ENCODE results near the gene UNC5A.

Gene UNC5A

DNA sequence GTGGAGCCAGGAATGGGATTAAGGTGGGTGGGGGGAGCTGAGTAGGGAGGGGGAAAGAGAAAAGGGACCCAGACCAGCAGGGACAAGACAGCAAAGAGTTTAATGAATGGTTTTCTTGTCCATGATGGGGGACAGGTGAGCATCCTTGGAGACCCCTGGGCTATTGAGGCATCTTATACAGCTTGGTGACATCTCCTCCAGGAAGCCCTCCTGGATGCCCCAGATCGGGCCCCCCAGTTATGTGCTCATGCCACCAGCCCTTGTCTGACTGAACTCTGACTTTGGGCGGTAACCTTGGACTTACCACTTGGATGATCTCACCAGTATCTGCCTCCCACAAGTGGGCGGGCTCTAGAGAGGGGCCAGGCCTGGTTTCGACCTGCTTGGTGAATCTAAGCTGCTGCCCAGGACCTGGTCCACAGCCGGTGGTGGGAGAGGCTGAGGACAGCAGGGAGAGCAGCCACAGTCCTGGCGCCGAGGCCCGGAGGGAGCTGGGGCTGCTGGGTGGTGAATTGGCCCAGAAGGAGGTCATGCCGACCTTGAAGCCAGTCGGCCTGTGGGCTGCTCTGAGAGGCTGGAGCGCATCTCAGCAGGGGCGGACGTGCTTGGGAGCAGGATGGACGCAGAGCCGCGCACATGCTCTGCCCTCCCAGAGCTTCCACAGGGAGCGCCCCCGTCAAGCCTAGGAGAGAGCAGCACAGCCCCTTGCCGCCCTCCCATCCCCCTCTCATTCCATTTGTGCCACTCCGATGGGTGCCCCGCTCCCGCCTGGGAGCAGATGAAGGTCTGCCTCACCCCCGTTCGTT, 36.2 kb downstream of the UNC5A start:
- DNase-seq, result no peak

DNA sequence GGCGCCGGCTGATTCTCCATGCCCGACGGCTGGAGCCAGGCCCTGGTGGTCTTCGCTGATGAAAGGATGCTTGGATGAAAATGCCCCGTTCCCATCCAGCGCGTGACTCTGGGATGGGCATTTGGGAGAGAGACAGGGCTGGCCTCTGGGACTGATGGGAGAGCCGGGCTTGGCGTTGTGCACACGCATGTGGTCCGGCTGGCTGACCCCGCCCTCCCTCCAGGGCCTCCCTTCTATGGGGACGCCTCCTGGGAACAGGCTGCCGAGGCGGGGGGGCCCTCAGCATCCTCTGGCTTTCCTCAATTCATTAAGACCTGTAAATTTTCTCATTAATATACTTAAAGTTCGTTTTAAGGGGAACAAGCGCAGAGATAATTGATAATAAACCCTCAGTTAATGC, 36.8 kb downstream of the UNC5A start:
- DNase-seq, result no peak

DNA sequence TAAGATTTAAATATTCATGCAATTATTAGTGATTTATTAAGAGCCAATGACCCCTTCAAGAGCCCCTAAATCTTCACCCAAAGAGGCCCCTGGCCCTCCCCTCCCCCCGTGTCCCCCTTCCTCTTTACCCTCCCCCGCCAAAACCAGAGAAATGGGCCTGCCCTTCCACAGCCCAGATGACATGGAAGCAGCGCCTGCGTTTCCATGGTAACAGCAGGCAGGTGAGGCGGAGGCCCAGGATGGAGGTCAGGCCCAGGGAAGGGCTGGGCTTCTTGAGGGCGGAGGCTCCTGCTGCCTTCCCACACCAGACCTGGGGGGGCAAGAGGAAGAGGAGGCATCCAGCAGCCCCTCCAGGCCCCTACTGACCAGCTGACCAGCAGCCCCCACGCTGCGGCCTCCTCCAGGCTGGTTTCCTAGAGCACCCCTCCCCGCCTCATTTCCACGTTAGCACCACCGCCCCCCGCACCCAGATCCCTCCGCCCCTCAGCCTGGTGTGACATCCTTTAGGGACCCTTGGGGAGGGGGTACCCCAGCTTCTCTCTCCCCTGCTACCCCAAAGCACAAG, 37.4 kb downstream of the UNC5A start:
- DNase-seq, result no peak

GRCh38 chr5:176848651-176849050, 38.3 kb downstream of the UNC5A start:
- no peak for DNase-seq

DNA sequence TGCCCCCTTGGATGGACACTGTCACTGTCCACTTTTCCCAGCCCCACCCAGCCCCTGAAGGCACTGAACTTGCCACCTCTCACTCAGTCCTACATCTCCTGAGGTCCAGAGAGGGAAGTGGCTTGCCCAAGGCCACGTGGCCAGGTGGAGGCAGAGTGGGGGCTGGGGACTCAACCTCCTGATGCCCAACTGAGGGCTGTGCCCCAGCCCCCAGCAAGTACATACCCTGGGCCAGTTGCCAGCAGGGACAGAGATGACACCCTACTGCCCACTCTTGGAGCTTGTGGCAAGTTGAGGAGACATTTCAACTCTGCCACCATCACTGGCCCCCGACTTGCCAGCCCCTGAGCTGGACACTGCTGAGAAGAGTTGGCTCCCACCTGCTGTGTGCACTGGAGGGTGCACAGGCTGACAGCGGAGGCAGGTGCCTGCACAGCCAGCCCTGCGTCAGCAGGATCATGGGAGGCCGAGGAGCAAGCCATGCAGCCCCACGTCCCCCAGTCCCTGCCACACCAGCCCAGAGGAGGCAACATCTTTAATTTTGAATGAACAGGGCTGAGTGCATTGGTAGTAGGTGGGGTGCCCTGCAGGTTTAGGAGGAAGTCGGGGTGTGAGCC, 39.4 kb downstream of the UNC5A start:
- DNase-seq, result no peak

DNA sequence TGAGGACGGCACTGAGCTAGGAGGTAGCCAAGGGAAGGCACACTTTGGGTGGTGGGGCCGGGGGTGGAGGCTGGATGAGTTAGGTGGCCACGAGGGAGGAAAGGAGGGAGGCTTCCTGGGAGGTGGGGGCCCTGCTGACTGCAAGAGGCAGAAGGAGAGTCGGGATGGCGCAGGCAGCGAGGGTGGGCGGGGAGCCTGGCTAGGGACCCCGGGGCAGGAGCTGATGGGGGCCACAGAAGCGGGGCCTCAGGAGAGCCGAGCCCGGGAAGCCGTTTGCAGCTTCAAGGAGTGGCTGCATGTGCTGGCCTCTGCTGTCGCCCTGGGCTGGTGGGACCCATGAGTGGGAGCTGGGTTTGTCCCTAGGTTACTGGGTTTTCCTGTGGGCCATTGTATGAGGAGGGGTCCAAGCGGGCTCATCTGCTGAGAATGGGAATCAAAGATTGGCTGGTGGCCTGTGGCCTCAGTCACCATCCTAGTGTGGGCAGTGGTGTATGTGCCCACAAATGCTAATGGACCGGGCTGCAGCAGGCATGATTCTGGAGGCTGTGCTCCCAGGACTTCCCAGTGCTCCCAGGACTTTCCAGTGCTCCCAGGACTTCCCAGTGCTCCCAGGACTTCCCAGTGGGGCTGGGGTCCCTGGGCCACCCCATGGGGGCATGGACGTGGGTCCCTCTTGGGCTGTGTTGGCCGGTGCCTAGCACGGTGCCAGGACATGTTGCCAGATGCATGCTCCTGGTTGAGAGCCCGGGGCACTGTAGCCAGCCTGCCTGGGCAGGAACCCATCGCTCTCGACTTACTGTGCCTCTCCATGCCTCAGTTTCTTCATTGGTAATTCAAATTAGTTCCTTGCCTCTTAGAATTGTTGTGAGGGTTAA, 40.2 kb downstream of the UNC5A start:
- no peak for DNase-seq

DNA sequence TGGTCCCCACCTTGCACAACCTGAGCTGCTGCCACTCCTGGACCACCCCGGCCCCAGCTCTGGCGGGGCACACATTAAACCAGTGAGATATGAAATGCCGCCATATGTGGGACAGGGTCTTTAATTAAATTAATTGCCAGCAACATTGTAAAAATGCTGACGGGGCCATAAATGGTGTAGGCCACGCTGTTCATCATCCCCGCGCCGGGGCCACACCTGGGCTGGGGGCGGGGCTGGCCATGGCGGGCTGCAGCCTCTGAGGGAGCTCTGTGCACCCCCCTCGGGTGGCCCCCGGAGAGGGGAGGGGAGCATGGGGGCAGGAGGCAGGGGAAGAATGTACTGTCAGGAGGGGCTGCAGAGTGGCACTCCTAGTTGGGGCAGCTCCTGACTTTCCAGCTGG, 41.0 kb downstream of the UNC5A start:
- DNase-seq, result no peak

DNA sequence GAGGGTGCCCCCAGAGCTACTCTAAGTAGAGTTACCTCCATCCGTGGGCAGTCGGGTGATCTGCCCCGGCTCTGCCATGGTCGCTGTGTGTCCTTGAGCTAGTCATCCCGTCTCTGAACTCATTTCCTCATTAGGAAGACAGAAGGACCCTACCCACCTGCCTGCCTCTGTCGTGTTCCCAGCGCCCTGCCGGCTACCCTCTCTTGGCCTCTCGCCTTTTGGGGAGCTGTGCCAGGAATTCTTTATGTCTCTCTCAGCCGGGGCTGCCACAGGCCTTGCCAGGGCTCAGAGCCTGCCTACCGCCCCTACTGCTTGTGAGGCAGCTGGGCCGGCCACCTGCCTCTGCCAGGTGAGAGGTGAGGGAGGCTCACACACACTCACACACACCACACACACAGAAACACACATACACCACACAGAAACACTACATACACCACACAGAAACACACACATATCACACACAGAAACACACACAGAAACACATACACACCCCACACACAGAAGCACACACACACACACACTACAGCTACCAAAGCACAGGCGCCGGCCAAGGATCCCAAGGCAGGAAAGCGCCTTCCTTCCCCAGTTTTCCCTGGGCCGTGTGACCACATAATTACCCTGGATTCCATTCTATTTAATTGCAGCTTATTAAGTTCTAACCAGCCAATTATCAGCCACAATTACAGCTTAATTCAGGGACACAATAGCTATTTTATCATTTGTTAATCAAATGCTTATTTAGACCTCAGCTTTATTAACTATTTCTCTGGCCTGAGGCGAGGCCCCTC, 41.7 kb downstream of the UNC5A start:
- peak in 1 of 14 donors; percentile 82 for DNase-seq

GRCh38 chr5:176853151-176853778, 42.9 kb downstream of the UNC5A start:
- DNase-seq, result no peak

GRCh38 chr5:176854164-176854563, 43.8 kb downstream of the UNC5A start:
- no peak for DNase-seq

GRCh38 chr5:176855598-176855997, 45.2 kb downstream of the UNC5A start:
- DNase-seq, result no peak

DNA sequence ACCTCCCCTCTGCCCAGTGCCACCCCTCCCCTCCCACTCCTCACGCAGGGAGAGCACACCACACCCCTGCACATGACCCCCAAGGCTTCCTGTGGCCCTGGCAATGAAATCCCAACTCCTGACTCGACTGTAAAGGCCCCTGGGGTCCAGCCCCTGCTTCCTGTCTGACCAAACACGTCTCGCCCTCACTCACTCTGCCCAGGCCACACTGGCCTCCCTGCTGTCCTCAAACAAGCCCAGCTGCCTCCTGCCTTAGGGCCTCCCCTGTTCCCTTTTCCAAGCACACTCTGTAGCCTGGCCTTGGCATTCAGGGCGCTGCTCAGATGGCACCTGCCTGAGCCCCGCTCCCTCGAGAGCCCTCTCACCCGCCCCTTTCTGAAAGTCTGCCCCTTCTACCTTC, 46.4 kb downstream of the UNC5A start:
- DNase-seq, result no peak

DNA sequence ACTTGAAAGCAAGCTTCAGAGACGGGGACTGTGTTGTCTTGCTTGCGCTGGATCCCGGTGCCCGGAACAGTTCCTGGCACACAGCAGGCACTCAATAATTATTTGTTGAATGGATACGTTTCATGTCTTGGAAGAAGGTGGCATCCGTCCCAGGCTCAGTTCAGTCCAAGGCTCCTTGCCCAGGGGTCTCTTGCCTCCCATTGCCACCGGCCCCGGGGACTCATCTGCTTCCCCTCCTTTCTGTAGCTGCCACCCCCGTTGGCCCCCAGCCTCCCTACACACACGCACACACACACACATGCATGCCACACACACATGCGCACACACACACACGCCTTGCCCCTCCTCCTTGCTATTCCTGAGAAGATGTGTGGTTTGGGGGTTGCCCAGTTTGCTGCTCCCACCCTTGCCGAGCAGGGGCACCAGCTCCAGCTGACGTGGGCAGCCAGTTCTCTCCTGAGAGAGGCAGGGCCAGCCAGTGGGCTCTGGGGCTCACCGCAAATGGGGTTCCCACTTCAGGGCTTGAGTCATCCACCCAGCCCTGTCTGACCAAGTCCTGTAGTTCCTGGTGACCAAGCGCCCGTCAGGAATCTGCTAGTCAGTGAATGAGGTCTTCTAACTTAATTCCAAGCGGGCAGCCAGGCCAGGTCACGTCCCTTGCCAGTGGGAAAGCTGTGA, 47.0 kb downstream of the UNC5A start:
- no peak for DNase-seq

- no peak for DNase-seq
Measured at GRCh38 chr5:176857894-176858273, 47.5 kb downstream of the UNC5A start.

DNA sequence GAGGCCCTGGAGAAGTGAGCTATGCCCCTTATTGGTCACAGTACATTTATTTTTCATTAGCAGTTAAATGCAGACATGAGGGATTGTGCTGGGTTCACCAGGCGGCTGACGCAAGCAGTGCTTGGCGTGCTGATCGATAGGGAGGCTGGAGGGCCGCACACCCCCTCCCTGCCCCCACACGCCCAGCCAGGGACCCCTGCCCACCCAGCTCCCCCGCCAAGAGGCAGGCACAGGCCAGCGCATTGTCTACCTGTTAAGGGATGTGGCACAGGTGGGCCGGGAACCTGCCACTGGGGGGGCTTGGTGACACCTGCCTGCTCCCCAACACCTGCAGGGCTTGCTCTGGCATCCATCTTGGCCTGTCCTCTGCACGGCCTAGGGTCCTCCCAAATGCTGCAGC, 49.6 kb downstream of the UNC5A start:
- no peak for DNase-seq

DNA sequence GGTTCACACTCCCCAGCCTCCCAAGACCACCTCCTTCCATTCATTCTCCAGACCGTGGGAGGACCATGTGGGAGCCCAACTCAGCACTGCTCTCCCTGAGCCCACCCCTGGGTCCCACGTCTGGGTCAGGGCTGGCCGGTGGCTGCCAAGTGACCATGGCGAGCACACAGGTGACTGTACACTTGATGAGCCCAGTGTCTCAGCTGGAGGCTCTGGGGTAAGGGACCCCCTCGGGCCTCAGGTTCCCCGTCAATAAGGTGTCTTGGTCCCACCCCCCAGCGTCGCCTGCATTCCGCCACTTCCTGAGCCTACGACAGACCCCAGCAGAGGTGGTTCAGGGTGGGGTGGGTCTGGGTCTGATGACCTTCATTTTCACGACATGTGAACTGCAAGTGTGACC, 50.0 kb downstream of the UNC5A start:
- DNase-seq, result no peak

DNA sequence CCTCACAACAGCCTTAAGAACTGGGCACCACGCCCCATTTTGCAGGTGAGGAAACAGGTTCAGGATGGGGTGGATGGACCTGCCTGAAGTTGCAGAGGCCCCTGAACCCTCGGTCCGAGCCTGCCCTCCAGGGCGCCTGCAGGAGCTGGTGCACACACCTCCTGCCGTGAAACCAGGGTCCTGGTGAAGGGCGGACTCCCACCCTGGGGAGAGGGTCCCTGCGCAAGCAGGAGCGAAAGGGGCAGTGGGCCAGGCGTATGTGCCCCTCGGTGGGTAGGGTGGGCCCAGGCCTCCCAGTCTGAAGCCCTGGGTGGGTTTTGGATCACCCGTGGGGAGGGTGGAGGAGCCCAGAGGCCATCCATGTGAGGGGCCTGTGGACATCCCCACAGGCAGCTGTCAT, 50.9 kb downstream of the UNC5A start:
- DNase-seq, result no peak

GRCh38 chr5:176862330-176862995, 52.1 kb downstream of the UNC5A start:
- DNase-seq, result no peak

DNA sequence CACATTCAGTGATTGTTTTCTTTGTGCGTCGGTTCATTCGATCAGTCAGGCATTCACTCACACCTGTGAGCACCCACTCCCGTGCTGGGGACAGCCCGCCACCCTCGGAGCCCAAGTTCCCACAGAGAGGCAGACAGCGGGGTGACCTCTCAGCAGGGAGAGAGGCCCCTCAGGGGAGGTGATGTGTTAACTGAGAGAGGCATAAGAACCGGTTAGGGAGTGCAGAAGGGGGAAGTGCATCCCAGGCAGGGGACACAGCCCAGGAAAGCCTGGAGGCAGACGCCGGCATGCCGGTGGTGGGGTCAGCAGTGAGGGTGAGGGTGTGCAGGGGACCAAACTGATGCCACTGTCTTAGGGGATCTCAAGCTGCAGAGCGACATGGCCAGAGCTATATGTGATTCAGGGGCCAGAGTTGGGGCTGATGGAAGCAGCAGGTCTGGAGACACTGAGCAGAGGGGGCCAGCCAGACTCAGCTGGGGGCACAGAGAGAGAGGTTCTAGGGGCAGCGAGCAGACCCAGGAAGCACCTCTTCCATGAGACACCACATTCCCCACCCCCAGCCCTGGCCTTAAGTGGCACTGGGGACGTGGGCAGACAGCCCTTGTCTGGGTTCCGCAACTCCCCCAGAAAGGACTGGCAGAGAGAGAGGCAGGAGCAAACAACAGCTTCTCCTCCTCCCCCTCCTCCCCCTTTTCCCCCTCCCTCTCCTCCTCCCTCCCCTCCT, 52.8 kb downstream of the UNC5A start:
- no peak for DNase-seq

GRCh38 chr5:176863765-176864098, 53.4 kb downstream of the UNC5A start:
- no peak for DNase-seq

Measured in C1 segment of cervical spinal cord (tissue), 14 donors.